ENCODE results near the gene CAPN14.

CAPN14 gene, protein sequence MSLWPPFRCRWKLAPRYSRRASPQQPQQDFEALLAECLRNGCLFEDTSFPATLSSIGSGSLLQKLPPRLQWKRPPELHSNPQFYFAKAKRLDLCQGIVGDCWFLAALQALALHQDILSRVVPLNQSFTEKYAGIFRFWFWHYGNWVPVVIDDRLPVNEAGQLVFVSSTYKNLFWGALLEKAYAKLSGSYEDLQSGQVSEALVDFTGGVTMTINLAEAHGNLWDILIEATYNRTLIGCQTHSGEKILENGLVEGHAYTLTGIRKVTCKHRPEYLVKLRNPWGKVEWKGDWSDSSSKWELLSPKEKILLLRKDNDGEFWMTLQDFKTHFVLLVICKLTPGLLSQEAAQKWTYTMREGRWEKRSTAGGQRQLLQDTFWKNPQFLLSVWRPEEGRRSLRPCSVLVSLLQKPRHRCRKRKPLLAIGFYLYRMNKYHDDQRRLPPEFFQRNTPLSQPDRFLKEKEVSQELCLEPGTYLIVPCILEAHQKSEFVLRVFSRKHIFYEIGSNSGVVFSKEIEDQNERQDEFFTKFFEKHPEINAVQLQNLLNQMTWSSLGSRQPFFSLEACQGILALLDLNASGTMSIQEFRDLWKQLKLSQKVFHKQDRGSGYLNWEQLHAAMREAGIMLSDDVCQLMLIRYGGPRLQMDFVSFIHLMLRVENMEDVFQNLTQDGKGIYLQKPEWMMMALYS

DNA sequence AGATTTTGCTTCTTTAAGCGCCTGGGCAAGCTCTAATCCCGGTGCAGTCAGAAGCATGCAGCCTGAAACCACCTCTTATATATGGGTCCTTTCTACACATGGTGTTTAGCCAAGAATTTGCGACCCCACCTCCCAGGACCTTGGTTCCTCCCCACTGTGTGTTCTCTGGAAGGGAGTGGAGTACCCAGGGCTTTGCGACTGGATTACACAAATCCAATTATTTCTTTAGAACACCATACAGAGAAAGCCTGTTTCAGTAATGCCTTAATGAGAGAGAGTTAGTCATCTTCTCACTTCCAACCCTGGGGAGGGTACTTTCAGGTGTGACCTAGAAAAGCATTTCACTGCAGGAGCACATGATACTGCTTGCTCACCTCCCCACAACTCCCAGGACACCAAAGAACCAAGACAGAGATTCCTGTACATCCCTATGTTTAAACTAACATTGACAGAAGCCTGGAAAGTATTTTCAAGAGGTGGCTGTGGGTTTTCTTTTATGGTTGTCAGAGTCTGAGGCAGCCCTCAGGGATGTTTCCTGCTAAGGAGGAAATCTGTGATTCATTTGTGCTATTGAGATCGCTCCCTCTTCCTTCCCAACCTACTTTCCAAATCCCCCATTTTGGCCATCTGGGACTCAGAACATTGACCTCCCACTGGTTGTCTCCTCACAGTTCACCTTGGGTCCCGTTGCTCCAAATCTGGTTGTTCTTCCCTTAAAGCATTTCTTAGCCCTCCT is at the start of gene CAPN14:
Gene CAPN14, minus strand, starts transcription at position 51 of the 736 bp plus-strand sequence. CDS start 12,068 bp downstream, outside the sequence.
- DNase-seq (ENCODE audit: low spot score), result peak; percentile 40

DNA sequence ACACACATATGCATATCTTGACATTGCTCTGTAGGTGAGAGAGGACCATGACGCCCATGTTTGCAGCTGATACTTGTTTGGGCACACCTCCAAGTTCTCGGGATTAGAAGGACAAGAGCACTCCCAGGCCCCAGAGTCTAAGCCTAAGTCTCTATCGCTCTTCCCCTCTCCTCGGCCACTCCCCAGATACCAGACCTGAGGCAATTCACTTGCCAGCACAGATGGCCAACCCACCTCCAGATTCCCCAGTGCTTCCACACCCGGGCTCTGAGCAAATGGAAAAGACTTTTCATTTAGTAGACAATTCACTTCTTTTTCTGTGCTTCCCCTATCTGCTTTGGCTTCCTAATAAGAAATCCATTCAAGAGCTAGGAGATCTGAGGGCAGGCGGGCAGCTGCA is 49.5 kb upstream of the CAPN14 start:
- DNase-seq (ENCODE audit: low spot score), result no peak

DNA sequence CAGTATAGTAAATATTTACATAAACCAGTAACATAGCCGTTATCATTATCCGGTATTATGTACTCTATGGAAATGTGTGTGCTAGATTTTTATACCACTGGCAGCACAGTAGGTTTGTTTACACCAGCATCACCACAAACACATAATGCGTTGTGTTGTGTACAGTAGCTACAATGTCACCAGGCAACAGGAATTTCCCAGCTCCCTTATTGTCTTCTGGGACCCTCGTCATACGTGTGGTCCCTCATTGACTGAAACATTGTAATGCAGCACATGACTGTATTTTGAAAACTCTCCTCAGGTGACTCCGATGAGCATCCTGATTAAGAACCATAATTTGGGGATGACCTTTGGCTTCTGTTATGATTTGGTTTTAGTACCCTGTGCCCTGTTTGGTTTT is 47.9 kb upstream of the CAPN14 start:
- no peak for DNase-seq (ENCODE audit: low spot score)

DNA sequence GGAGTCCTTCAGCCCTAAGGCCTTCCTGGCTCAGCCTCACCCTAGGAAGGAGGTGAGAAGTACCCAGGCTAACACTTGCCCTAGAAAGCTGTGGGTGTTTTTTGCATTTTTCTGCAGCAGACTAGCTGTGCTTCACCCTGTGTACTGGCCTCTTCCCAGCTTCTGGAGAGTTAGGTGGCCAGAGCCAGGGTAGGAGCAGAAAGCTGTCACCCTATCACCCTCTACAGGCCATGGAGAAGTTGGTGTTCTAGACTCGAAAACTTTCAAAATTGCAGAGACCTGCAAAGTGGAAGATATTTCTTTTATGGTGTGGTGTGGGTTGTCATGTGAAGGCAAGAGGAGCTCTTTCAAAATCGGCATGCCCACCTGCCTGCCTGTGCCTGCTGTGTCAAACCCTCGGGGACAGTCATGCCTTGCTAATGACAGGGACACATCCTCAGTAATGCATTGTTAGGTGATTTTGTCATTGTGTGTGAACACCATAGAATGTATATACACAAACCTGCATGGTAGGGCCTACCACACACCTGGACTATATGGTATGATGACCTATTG is 46.4 kb upstream of the CAPN14 start:
- DNase-seq (ENCODE audit: low spot score), result no peak

DNA sequence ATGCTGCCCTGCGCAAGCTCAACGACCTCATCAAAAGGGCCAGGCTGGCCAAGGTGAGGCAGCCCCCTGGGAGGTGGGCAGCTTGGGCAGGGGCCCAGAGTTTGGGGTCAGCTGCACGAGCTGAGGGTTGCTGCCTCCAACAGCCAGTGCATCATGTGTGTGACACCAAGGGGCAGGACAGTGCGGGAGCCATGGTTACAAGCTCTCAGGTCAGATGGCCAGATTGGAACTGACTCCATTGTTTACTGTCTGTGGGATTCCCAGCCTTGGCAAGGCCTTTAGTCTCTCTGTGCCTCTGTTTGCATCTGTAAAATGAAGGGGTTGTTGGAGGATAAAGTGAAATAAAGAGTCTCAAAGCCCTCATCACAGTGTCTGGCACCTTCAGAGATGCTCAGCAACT is 43.6 kb upstream of the CAPN14 start:
- DNase-seq (ENCODE audit: low spot score), result no peak

DNA sequence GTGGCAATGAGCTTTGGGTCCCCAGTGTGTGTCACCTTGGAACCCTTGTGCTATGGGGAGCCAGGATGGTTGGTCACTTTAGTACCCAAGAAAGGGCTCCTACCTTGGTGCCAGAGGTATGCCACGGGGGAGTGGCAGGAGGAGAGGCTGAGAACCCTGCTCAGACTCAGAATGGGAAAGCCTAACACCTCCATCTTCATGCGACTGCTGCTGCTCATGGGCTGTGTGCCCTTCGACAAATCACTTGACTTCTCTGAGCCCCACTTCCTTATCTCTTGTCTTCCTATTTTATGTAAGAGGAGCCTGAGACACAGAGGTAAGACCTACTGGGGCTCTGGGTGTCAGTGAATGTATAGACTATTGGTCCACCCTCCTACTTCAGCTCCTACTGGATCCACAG is 41.8 kb upstream of the CAPN14 start:
- no peak for DNase-seq (ENCODE audit: low spot score)

DNA sequence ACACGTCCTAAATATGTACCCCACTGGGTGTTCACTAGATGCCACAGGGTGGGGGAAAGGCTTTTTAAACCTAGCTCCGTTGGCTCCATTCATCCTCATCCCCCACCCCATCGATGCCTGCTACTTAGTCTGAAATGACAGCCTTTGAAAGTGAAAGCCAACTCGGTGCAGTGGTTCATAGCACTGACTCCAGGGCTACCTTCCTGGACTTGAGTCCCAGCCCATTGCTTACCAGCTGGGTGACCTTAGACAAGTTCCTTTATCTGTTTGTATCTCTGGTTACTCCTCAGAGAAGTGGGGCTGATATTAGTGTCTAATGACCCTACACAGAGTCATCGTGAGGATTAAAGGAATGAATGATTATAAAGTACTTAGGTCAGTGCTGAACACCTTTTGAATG is 41.0 kb upstream of the CAPN14 start:
- DNase-seq (ENCODE audit: low spot score), result no peak

DNA sequence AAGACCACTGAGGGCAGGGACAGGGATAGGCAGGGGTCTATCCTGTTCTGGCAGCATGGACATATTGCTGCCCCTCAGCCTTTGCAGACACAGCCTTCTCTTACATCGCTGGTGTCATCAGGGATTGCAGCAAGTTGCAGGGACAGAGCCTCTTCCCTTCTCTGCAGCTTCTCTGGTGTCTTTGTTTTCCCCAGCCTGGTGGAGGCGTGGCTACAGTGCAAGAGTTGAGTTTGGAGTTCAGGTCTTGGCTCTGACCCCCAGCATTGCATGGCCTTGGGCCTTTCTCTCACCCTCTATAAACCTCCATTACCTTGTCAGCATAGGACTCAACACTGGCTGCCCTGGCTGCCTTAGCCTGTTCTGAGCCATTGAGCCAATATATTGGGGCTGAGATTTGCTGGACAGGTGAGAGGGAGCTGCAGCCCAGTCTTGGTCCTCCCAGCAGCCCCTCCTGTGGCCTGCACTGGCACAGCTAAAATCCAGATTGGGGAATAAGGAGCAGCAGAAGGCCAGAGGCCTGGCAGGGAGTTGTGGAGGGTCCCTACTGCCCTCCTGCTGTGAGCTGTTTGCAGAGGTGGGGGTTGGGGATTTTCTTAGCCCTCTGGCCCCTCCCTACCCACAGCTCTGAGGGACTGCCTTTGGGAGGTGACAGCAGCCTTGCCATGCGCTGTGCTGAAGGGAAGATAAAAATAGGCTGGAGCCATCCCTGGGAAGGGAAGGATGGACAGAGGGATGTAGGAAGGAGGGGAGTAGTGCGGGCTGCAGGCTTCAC is 39.5 kb upstream of the CAPN14 start:
- no peak for DNase-seq (ENCODE audit: low spot score)

DNA sequence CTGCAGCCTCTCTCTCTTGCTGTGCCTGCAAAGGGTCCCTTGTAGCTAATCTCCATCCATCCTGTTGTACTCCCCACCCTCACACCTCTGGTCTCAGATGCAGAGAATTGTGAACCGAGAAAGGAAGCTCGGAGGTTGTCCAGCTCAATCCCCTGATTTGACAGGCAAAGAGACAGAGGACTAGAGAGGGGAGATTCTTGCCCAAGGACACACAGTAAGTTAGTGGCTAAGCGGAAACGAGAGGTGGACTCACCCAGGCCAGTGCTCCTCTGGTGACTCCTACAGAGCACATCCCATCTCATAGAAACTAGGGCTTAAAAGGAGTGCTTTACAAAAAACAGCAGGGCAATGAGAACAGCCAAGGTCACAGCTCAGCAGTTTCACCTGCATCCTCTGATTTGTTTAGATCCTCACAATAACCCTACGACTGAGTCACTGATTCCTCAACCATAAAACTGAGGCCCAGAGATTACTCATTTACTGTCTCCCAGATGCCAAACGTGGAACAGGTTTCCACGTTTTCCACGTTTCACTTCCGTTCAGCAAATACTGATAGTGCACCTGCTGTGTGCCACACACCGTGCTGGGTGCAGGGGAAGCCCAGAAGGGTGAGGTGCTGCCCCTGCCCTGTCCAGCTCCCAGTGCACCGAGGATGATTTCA is 38.7 kb upstream of the CAPN14 start:
- no peak for DNase-seq (ENCODE audit: low spot score)

DNA sequence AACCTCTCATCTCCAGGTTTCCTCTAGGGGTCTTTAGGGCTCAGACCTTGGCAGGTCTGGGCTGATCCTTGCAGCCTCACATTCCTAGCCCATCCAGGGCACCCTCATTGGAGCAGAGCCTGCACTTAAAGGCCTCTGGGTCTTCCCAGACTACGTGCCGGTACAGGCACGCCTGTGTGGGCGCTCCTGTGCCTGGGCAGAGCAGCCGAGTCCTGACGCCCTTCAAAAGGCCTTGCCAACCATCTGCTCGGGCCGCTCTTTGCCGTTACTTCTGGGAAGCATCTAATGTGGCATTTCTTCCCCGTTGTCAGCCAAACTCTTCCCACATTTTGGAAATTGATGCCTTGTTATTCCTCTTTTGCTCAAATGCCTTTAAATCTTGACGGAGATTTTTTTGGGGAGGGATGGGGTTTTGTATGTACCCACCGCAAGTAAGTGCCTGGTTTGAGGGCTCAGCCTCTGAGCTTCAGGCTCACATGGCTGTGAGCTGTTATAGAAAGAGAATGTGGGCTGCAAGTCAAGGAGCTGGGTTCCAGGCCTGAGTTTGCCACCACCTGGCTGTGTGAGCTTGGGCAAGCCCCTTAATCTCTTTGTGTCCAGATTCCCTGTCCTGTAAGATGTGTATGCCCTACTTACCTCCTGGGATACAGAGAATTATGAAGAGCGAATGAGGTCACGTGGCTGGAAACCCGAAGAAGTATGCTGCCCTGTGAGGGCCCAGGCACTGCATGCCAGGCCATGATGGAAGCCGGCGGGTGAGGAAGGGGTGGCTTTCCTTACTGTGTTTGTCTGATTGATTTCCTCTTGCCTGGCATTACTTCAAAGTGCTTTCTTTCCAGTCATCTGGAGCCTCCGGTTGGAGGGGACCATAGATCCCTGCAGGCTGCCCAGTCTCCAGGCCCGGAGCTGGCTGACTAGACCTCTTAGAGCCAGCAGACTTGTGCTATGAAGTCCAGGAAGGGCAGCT is 37.2 kb upstream of the CAPN14 start:
- no peak for DNase-seq (ENCODE audit: low spot score)

DNA sequence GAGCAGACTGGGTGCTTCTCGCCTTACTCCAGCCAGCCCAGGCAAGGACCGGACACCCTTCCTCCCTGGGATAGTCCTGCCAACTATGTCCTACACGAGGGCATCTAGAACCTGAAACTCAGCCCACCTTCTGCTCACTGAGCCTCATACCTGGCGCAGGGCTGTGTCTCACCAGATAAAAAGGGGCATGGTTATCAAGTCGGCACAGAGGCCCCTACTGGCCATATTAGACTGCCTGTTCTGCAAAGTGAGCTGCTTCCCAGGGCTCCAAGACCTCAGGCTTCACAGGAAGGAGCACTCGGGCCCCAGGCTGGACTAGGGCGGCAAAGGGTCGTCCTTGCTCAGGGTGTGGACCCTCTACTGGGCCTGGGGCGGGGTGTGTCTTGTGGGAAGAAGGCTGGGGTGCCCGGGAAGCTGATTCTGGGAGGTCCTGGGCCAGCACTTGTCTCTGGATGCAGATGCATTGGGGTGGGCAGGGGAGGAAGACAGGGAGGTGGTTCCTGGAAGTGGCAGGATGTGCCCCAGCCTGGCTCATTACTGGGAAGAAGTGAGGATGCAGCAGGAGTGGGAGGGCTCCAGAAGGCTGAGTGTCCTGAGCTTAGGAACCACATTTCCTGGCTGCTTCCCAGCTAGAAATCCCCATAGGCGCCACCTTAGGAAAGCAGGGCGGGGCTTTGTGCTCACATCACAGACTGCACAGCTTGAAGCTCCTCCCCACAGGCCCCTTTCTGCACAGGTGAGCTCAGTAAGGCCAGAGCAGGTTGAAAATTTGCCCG is 36.2 kb upstream of the CAPN14 start:
- DNase-seq (ENCODE audit: low spot score), result no peak

DNA sequence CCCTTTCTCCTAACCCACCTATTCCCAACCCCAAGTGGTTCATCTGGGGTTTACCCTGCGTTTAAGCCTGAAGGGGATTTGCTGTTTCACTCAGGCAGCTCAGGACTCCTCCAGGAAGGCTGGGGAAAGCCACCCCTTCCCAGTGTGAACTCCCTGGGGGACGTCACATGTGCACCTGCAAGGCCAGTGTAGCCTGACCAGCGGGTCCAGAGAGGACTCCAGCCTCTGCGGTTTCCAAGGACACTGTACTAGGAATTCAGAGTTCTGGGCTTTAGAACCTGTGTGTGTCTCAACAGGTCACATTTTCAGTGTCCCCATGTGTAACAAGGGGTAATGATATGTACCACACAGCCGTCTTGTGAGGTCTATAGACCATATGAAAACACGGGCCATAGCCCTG is 34.5 kb upstream of the CAPN14 start:
- no peak for DNase-seq (ENCODE audit: low spot score)

DNA sequence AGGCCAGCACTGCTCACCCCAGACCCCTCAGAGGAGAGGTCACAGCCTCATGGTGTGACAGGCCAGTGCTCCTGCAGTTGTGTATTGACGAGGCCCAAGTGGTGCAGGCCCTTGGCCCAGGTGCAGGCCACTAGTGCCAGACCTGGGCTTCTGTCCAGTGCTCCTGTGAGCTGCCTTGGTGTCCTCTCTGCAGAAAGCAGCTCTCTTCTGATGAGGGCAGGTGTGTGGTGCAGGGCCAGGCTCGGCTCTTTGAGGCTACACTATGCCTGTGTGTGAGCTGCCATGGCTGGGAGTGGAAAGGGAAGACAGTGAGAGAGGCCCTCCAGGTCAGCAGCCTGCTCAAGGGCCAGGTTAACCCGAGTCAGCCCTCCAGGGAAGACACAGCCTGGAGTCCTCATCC is 33.7 kb upstream of the CAPN14 start:
- no peak for DNase-seq (ENCODE audit: low spot score)

DNA sequence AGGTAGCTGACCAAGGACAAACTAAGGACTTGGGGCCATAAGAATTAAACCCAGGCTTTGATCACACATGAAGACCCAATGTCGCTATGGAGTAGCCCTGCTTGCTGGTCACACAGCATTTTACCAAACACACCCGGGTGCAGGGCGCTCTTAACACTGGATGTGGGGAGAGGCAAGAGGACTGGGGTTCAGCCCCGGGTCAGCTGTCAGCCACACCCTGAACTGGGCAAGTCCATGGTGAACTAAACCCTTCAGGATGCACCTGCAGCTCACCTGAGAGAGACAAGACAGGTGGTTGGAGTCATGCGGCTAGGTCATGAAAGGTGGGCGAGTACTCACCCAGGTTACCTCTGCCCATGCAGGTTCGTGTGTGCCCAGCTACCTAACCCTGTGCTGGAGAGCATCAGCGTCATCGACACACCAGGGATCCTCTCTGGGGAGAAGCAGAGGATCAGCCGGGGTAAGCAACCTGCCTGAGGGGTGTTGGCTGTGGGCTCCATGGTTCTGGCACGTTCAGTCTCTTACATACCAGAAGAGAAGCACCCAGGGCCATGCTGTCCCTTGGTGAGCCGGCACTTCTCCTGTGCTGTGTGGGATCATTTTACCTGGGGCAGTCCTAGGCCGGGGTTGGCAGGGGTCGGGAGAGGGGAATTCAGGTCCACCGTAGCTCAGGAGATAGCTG is 31.8 kb upstream of the CAPN14 start:
- DNase-seq (ENCODE audit: low spot score), result no peak

DNA sequence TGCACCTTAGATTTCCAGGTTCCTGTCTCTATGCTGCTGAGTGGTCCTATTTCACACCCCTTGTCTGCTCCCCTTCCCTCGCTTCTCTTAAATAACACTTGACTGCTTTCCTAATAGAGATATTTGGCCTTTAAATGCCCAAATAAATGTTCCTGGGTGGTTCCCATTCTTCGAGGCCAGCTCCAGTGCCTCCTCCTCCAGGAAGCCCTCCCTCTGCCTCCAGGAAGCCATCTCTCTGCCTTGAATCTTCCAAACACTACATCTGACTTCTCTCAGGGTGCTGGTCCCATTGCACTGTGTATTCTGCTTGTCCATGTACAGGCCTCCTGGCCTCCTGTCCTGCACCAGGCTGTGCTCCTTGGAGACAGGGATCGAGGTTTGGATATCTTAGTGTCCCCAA is 30.8 kb upstream of the CAPN14 start:
- no peak for DNase-seq (ENCODE audit: low spot score)

DNA sequence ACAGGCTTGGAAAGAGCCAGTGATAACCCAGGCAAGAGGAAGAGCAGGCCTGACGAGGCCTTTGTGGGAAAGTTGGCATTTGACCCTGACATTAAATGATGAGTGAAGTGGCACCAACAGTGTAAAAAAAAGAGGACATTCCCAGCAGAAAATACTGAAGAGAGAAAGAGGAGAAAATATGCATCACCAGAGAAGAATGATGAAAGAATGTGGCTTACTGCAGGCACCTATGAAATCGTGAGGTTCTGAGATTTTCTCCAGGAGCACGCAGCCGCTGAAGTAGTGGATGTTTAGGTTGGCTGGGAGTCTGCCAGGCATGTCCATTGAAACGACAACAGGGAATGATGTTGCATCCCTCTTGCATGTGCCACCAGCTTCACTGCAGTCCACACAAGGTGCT is 30.4 kb upstream of the CAPN14 start:
- no peak for DNase-seq (ENCODE audit: low spot score)

DNA sequence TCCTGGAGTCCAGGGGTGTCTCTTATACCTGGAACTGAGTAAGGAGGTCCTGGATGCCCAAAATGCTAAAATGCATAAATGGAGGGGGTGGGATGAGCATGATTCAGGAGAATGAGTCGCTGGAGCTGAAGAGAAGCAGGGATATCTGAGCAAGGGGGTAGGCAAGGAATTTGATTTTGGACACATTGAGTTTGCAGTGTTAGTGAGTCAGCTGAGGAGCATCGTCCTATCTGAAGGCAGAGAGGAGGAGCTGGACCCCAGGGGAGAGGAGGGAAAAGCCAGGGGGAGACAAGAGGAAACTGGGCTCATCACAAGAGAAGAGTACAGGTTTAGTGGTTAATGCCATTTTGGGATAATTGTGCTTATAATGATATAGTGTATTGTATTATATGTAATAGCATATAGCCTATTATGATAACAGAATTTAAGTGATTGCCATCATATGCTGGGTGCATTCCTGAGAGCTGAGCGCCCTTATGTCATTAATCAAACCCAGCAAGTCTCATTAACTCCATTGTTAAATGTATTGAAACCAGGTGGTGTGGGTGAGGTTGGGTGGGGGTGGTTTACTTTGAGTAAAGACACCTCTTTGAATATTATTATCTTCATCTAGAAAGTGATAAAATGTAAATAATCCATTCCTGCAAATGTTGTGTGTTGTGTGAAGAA is 29.0 kb upstream of the CAPN14 start:
- DNase-seq (ENCODE audit: low spot score), result no peak

DNA sequence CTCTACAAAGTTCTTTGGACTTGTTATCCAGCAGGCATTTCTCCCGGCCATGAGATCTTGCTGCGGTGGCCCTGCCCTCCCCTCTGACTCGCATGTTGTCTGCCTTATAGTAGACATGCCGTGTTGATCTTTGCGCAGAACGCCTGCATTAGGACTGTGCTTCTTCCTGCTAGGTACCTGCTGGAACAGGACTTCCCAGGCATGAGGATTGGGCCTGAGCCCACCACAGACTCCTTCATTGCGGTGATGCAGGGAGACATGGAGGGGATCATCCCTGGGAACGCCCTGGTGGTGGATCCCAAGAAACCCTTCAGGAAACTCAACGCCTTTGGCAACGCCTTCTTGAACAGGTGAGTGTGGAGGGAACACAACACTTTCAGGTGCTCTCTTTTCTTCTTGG is 26.8 kb upstream of the CAPN14 start:
- DNase-seq (ENCODE audit: low spot score), result no peak

Data from activated CD4-positive, alpha-beta T cell treated with anti-CD3 and anti-CD28 coated beads, Interleukin-2, Interleukin-4, amounts not matched to agents 100 ng/mL and 50 ng/mL, durations not matched to agents 16 hours and 8 hours (primary cell).